Transverse colon (tissue), 4 donors: ENCODE data around the gene TRAF5. TPM values are rescaled to one million over a fixed set of nuclear protein-coding genes. Genes with fewer than 3 reads are reported as not detected.

ENCODE experiments used
- DNase-seq: peaks from one replicate; pipeline ENCODE4 v3.0.0-alpha.2; 2019
- H3K27ac ChIP-seq, 4 donors: fragments of 200-600 bp; sonication (generic); 2 replicates each; pipeline ENCODE4 v1.5.1; 2016 to 2018; ENCODE audit warnings: inconsistent platforms in 4 of 4
- H3K27me3 ChIP-seq: fragments of 200-600 bp; sonication (generic); 2 replicates; pipeline ENCODE4 v1.5.1; 2017; ENCODE audit warnings: inconsistent platforms
- H3K36me3 ChIP-seq, 4 donors: fragments of 200-600 bp; sonication (generic); 2 replicates each; pipeline ENCODE4 v1.5.1; 2017 to 2019; ENCODE audit warnings: inconsistent platforms in 4 of 4
- H3K4me1 ChIP-seq, 4 donors: fragments of 200-600 bp; sonication (generic); 2 replicates each; pipeline ENCODE4 v1.5.1; 2017 to 2020; ENCODE audit warnings: inconsistent platforms in 4 of 4
- H3K4me3 ChIP-seq, 4 donors: fragments of 200-600 bp; sonication (generic); 1 replicate in 1 of 4; 2 replicates in 3 of 4; pipeline versions ENCODE4 v1.5.1 to v1.6.1; 2017 to 2019; ENCODE audit warnings: inconsistent platforms in 4 of 4
- H3K9me3 ChIP-seq, 2 donors: fragments of 200-600 bp; sonication (generic); 2 replicates each; pipeline ENCODE4 v1.5.1; 2017 to 2019; ENCODE audit warnings: inconsistent platforms in 2 of 2
- EP300 ChIP-seq: sonication (generic); formaldehyde crosslinking; IDR thresholded peaks from one replicate; pipeline ENCODE4 v1.6.1; 2017; ENCODE audit warnings: antibody characterized with exemption, low read depth
- POLR2A ChIP-seq: fragments of 450-650 bp; IDR thresholded peaks from one replicate; pipeline ENCODE4 v1.6.1; 2016; ENCODE audit warnings: antibody characterized with exemption, mild to moderate bottlenecking, moderate library complexity
- POLR2AphosphoS5 ChIP-seq, 3 donors: sonication (generic); formaldehyde crosslinking; IDR thresholded peaks; one replicate each; pipeline ENCODE4 v1.6.1; 2016; ENCODE audit warnings: antibody characterized with exemption in 3 of 3
- WGBS, 2 donors: methylation state at CpG; one replicate each; pipeline ENCODE4 v1.1.5; 2018; ENCODE audit warnings: low coverage in 1 of 2; 5-methylcytosine and 5-hydroxymethylcytosine counted together
- in situ Hi-C, 4 donors: fragments of 200-750 bp; cut with MboI; loops; one replicate each; pipeline versions ENCODE4 v1.15.0 to v1.15.1; 2017; ENCODE audit warnings: low sequenced_read_pairs in 3 of 4, low pct_ligation_motif_present in 1 of 4, low pct_unique_long_range_greater_than_20kb in 1 of 4
- intact Hi-C: fragments of 100-400 bp; cut with DNase I; formaldehyde crosslinking; loops from one replicate; pipeline ENCODE4 v1.15.1; 2023; ENCODE audit warnings: low total_unique reads
- total RNA-seq, 4 donors: library from RNA; depleted of rRNA; stranded (reverse); fragments of >200 nt; gene quantifications; one replicate each; pipeline ENCODE4 v1.1.0, GENCODE V29; 2016
- TF ChIP-seq, protein P1 (sequence below), 5 experiments: fragments of 200-600 bp in 3 of 5; fragments of 450-650 bp in 2 of 5; sonication (generic) in 3 of 5; IDR thresholded peaks; 1 replicate in 2 of 5; 2 replicates in 3 of 5; pipeline ENCODE4 v1.5.1; 2016 to 2017; ENCODE audit warnings: antibody characterized with exemption in 5 of 5, inconsistent platforms in 3 of 5, mild to moderate bottlenecking in 2 of 5, moderate library complexity in 1 of 5

The TRAF5 gene
- total RNA-seq, 4 donors from 2014 or later: 10.5 to 30.5 (median 17.0) TPM

GRCh38 chr1:211379446-211379845 is 52.8 kb downstream of the TRAF5 start:
- no peak for TF ChIP-seq EP300
- TF ChIP-seq, protein P1, sequence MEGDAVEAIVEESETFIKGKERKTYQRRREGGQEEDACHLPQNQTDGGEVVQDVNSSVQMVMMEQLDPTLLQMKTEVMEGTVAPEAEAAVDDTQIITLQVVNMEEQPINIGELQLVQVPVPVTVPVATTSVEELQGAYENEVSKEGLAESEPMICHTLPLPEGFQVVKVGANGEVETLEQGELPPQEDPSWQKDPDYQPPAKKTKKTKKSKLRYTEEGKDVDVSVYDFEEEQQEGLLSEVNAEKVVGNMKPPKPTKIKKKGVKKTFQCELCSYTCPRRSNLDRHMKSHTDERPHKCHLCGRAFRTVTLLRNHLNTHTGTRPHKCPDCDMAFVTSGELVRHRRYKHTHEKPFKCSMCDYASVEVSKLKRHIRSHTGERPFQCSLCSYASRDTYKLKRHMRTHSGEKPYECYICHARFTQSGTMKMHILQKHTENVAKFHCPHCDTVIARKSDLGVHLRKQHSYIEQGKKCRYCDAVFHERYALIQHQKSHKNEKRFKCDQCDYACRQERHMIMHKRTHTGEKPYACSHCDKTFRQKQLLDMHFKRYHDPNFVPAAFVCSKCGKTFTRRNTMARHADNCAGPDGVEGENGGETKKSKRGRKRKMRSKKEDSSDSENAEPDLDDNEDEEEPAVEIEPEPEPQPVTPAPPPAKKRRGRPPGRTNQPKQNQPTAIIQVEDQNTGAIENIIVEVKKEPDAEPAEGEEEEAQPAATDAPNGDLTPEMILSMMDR (IDR thresholded peaks at IDR 0.05): no peak
- TF ChIP-seq POLR2A: no peak
- TF ChIP-seq POLR2AphosphoS5 (IDR thresholded peaks at IDR 0.05): no peak
- in situ Hi-C loops: no loop called here
- Histone ChIP-seq H3K4me3 (no peak overlapping the region), H3K36me3 (no peaks in the 10 kb centered on the region), H3K4me1 (peaks cover 0 to 17% (median 5%) of the 10 kb centered on the region in 4 donors), H3K9me3 (no peaks in the 10 kb centered on the region), H3K27ac (no peak overlapping the region), H3K27me3 (no peaks in the 10 kb centered on the region)
- intact Hi-C loops: no loop called here
- no peak for DNase-seq

DNA sequence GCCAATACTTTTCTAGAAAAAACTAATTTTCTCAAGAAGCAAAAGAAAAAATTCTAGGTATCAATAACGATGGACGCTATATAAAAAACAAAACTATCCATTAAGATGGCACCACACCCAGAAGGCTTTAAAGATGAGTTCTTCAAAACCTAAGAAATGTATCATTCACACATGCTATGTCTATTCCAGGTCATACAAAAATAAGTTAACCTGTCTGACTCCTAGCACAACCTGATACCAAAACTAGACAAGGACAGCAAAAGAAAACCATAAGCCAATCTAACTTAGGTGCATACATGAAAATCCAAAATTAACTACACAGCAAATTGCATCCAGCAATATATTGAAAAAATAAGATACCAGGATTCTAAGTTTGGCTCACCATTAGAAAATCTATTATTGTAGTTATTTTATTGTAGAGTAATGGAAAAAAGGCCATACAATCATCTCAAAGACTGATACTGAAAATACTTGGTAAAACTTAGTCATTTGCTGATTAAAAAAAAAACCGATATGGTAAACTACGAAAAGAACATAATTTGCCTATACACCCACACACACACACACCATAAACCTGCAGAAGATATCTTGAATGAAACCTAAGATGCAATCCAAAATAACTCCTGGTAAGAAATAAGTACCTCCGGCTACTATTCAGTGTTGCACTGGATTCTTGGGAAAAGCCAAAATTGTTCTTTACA is 55.0 kb downstream of the TRAF5 start:
- in situ Hi-C loops: no loop called here
- H3K27ac ChIP-seq: peak overlapping the region in 1 of 4 donors; percentile 96
- WGBS, 2 donors: 66 to 73% methylated on average over 5 of the region's 5 CpGs

GRCh38 chr1:211382182-211382713 is 55.6 kb downstream of the TRAF5 start:
- intact Hi-C loops (no loop called here), in situ Hi-C loops (no loop called here)
- peak overlapping the region; percentile 15 to 65 (median 58) for H3K4me3 ChIP-seq
- no peaks in the 10 kb centered on the region for H3K9me3 ChIP-seq
- DNase-seq: no peak
- WGBS, 2 donors: 4 to 8% methylated on average over 9 to 17 of the region's 17 CpGs
- H3K27ac ChIP-seq: peak overlapping the region; percentile 92 to 96 (median 92)
- H3K27me3 ChIP-seq: no peaks in the 10 kb centered on the region
- no peak for TF ChIP-seq EP300
- TF ChIP-seq, protein P1 (IDR thresholded peaks at IDR 0.05): no peak
- TF ChIP-seq POLR2AphosphoS5 (IDR thresholded peaks at IDR 0.05): no peak
- no peak for TF ChIP-seq POLR2A
- H3K4me1 ChIP-seq: peaks cover 0 to 23% (median 5%) of the 10 kb centered on the region in 4 donors
- no peaks in the 10 kb centered on the region for H3K36me3 ChIP-seq

More for the DNA sequence above, 55.0 kb downstream of the TRAF5 start:
- H3K27me3 ChIP-seq: no peaks in the 10 kb centered on the region
- intact Hi-C loops: no loop called here
- TF ChIP-seq POLR2AphosphoS5 (IDR thresholded peaks at IDR 0.05) (no peak), EP300 (no peak), POLR2A (no peak)
- TF ChIP-seq, protein P1 (IDR thresholded peaks at IDR 0.05): no peak
- H3K4me3 ChIP-seq: peak overlapping the region in 2 of 4 donors; percentile 57 to 65
- no peaks in the 10 kb centered on the region for H3K9me3 ChIP-seq
- no peaks in the 10 kb centered on the region for H3K36me3 ChIP-seq
- H3K4me1 ChIP-seq: peaks cover 0 to 17% (median 5%) of the 10 kb centered on the region in 4 donors
- no peak for DNase-seq

DNA sequence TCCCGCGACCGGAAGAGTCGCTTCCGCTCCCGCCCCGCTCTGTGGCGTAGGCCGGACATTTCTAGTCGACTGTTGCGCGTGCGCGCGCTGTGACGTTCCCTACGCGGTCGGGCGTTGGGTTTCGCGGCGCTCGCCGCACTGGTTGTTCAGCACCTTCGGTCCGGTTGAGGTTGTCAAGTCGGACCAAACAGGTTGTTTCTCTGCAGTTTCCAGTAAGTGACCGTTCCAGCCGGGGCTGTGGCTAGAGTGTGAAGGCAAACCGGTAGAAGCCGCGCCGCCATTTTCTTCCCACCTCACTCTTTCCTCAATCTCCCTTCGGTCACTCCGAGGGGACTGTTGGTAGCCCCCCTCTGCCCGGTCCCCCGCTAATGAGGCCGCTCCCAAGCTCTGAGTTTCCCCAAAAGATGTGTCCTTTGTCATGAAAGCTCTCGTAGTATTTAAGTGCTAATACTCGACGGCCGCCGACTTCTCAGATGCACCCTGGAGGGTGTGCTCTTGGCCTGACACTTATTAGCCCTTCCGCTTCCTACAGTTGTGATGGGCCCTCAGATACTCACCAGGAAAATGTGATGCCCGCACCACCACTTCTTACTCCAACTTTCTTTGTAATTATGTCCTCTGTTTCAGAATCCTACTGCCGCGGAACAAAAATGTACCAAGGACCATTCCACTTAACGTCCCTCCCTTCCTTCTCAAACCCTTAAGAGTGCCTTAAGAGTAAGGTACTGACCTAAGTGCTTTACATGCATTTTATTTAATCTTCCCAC is 56.3 kb downstream of the TRAF5 start:
- peak overlapping the region; percentile 92 to 96 (median 92) for H3K27ac ChIP-seq
- in situ Hi-C loops (no loop called here), intact Hi-C loops (no loop called here)
- H3K36me3 ChIP-seq: no peaks in the 10 kb centered on the region
- TF ChIP-seq, protein P1 (IDR thresholded peaks at IDR 0.05): peak in 1 of 5 experiments; percentile 6
- no peak for TF ChIP-seq EP300
- TF ChIP-seq POLR2AphosphoS5 (IDR thresholded peaks at IDR 0.05): peak; percentile 92 to 98 (median 96)
- peak; percentile 94 for TF ChIP-seq POLR2A
- WGBS, 2 donors: 1 to 2% methylated on average over 6 to 49 of the region's 49 CpGs
- no peaks in the 10 kb centered on the region for H3K27me3 ChIP-seq
- DNase-seq: peak; percentile 95
- peak overlapping the region; percentile 40 to 65 (median 58) for H3K4me3 ChIP-seq
- H3K9me3 ChIP-seq: no peaks in the 10 kb centered on the region
- peaks cover 0 to 22% (median 5%) of the 10 kb centered on the region in 4 donors for H3K4me1 ChIP-seq
